T-cell (primary cell): ENCODE data around the gene SRCIN1. TPM values are rescaled to one million over a fixed set of nuclear protein-coding genes. Genes with fewer than 3 reads are reported as not detected.
"Not testable (repeated sequence)": the region's sequence is repeated elsewhere in the genome, so short reads cannot be mapped to it uniquely, and the experiment has no call there.

Source experiments
- ATAC-seq, 4 experiments: fragments of 200-7000 bp in 3 of 4; fragments of 150-1000 bp in 1 of 4; cut with Tn5 transposase; replicated peaks in 1 of 4; 1 replicate in 3 of 4; 2 replicates in 1 of 4; pipeline ENCODE4 v1.10.0; 2021; ENCODE audit warnings: moderate library complexity in 3 of 4, mild to moderate bottlenecking in 2 of 4, moderate number of reproducible peaks in 1 of 4
- CTCF ChIA-PET, 2 donors: fragments of 300-600 bp; sonication (Branson Sonifier 250); formaldehyde crosslinking; loops; one replicate each; lab custom pipeline; 2022; ENCODE audit warnings: antibody characterized with exemption in 2 of 2; lab: Charles Lee
- POLR2A ChIA-PET, 2 donors: fragments of 300-600 bp; sonication (Branson Sonifier 250); formaldehyde crosslinking; loops; one replicate each; lab custom pipeline; 2022; ENCODE audit warnings: antibody characterized with exemption in 2 of 2; lab: Charles Lee
- DNase-seq, 35 experiments: peaks; one replicate each; pipeline versions ENCODE4 v3.0.0 to v3.0.0-alpha.2; 2013 to 2023
- H3K27ac ChIP-seq: one replicate; pipeline ENCODE4 v1.5.1; 2013; ENCODE audit warnings: low read length
- H3K27me3 ChIP-seq, 2 experiments: replicated peaks in 1 of 2; 1 replicate in 1 of 2; 2 replicates in 1 of 2; pipeline versions ENCODE4 v1.6.1 to v1.7.0; 2013; ENCODE audit warnings: low read length in 1 of 2, mixed read lengths in 1 of 2; ENCODE audit not compliant: control insufficient read depth in 2 of 2, insufficient read depth in 2 of 2; ENCODE audit errors: extremely low read depth in 1 of 2
- H3K36me3 ChIP-seq, 2 donors: 1 replicate in 1 of 2; 2 replicates in 1 of 2; pipeline versions ENCODE4 v1.6.1 to v1.7.0; 2013; ENCODE audit warnings: low read length in 1 of 2; ENCODE audit not compliant: control insufficient read depth in 2 of 2, insufficient read depth in 1 of 2; ENCODE audit errors: extremely low read depth in 1 of 2
- H3K4me1 ChIP-seq, 2 experiments: 1 replicate in 1 of 2; 2 replicates in 1 of 2; pipeline versions ENCODE4 v1.6.1 to v1.7.0; 2013; ENCODE audit warnings: low read length in 2 of 2, mixed read lengths in 1 of 2; ENCODE audit not compliant: insufficient read depth in 2 of 2, control insufficient read depth in 1 of 2; ENCODE audit errors: extremely low read depth in 1 of 2
- H3K4me3 ChIP-seq, 2 donors: 1 replicate in 1 of 2; 2 replicates in 1 of 2; pipeline versions ENCODE4 v1.5.1 to v1.7.0; 2013; ENCODE audit warnings: mild to moderate bottlenecking in 2 of 2, low read length in 1 of 2, moderate library complexity in 1 of 2; ENCODE audit not compliant: control insufficient read depth in 1 of 2; ENCODE audit errors: extremely low read depth in 1 of 2
- H3K9me3 ChIP-seq: 2 replicates; pipeline ENCODE4 v1.7.0; 2013
- H3K27ac Mint-ChIP-seq, 2 donors: one replicate each; pipeline ENCODE4 v1.8.0; 2020 to 2021; ENCODE audit warnings: mild to moderate bottlenecking in 2 of 2, mixed read lengths in 2 of 2
- H3K27me3 Mint-ChIP-seq, 2 donors: one replicate each; pipeline ENCODE4 v1.8.0; 2021 to 2022; ENCODE audit warnings: mixed read lengths in 2 of 2
- H3K36me3 Mint-ChIP-seq: one replicate; pipeline ENCODE4 v1.8.0; 2021; ENCODE audit warnings: mixed read lengths
- H3K4me1 Mint-ChIP-seq, 3 donors: one replicate each; pipeline ENCODE4 v1.8.0; 2020 to 2022; ENCODE audit warnings: mixed read lengths in 3 of 3, mild to moderate bottlenecking in 1 of 3
- H3K4me3 Mint-ChIP-seq, 3 donors: one replicate each; pipeline ENCODE4 v1.8.0; 2020 to 2022; ENCODE audit warnings: mild to moderate bottlenecking in 3 of 3, mixed read lengths in 3 of 3, moderate library complexity in 3 of 3
- H3K9me3 Mint-ChIP-seq, 3 donors: one replicate each; pipeline ENCODE4 v1.8.0; 2020 to 2022; ENCODE audit warnings: mixed read lengths in 3 of 3
- WGBS: methylation state at CpG from one replicate; pipeline ENCODE4 v1.1.5; 2013; ENCODE audit warnings: missing lambda C conversion rate; ENCODE audit not compliant: insufficient coverage; 5-methylcytosine and 5-hydroxymethylcytosine counted together
- total RNA-seq, 35 experiments: library from RNA in 6 of 35; stranded (reverse) in 6 of 35; fragments of 120-200 nt in 1 of 35; gene quantifications; one replicate each; pipeline versions ENCODE4 v1.2.1 to v1.2.4 and lab custom pipeline; 2013 to 2026

The SRCIN1 gene
- total RNA-seq, 5 donors from 2014 or later (not counting 1 experiment from before 2014, with no cell fraction given): 0.13 to 0.85 (median 0.28) TPM; not detected in 1

- ATAC-seq, H3K9me3 Mint-ChIP-seq, H3K4me1 Mint-ChIP-seq, DNase-seq, CTCF ChIA-PET, H3K4me3 Mint-ChIP-seq, H3K4me3 ChIP-seq, H3K27ac Mint-ChIP-seq, H3K36me3 ChIP-seq, H3K9me3 ChIP-seq, H3K27ac ChIP-seq, H3K4me1 ChIP-seq, H3K27me3 Mint-ChIP-seq, H3K36me3 Mint-ChIP-seq, POLR2A ChIA-PET: not testable (repeated sequence)
- H3K27me3 ChIP-seq: peaks cover 0 to 23% of the 10 kb centered on the region in 2 experiments
- WGBS: 87% methylated on average over 17 of the region's 19 CpGs
These were observed 114.2 kb downstream of the SRCIN1 start for GRCh38 chr17:38491346-38492066.

- 62% methylated on average over 6 of the region's 17 CpGs for WGBS
- H3K27me3 ChIP-seq: peaks cover 0 to 30% of the 10 kb centered on the region in 2 experiments
- H3K36me3 Mint-ChIP-seq, DNase-seq, H3K4me3 ChIP-seq, H3K4me3 Mint-ChIP-seq, H3K27ac Mint-ChIP-seq, POLR2A ChIA-PET, H3K27me3 Mint-ChIP-seq, CTCF ChIA-PET, H3K4me1 ChIP-seq, H3K27ac ChIP-seq, ATAC-seq, H3K9me3 Mint-ChIP-seq, H3K36me3 ChIP-seq, H3K9me3 ChIP-seq: not testable (repeated sequence)
- H3K4me1 Mint-ChIP-seq: peaks cover 8 to 11% (median 9%) of the 10 kb centered on the region in 3 donors
These were observed 116.0 kb downstream of the SRCIN1 start for GRCh38 chr17:38489774-38490173.

GRCh38 chr17:38485681-38486298 is 120.0 kb downstream of the SRCIN1 start:
- CTCF ChIA-PET: interaction anchor here (0.6 to 0.7 kb wide), 5 partner anchors 60 to 178 kb away, joined by 3 to 6 read pairs (median 4); no protein-coding TSS in a partner anchor
- H3K4me3 Mint-ChIP-seq, H3K9me3 Mint-ChIP-seq, H3K4me1 ChIP-seq, H3K36me3 Mint-ChIP-seq, H3K27me3 Mint-ChIP-seq, H3K36me3 ChIP-seq, H3K4me3 ChIP-seq, H3K27ac ChIP-seq, POLR2A ChIA-PET, H3K9me3 ChIP-seq: not testable (repeated sequence)
- Mint-ChIP-seq H3K27ac (peak overlapping the region in 1 of 2 donors; percentile 20), H3K4me1 (peaks cover 8 to 12% (median 9%) of the 10 kb centered on the region in 3 donors)
- WGBS: 50% methylated on average over 4 of the region's 13 CpGs
- ATAC-seq (peak in 1 of 4 experiments; percentile 40), DNase-seq (peak in 20 of 35 experiments; percentile 6 to 52 (median 17))
- peaks cover 0 to 13% of the 10 kb centered on the region in 2 experiments for H3K27me3 ChIP-seq

- Histone ChIP-seq H3K4me3 (no peak overlapping the region), H3K4me1 (peaks cover 0 to 4% of the 10 kb centered on the region in 2 experiments), H3K27me3 (peaks cover 0 to 12% of the 10 kb centered on the region in 2 experiments), H3K9me3 (no peaks in the 10 kb centered on the region), H3K36me3 (no peaks in the 10 kb centered on the region), H3K27ac (no peak overlapping the region)
- Mint-ChIP-seq H3K9me3 (no peaks in the 10 kb centered on the region), H3K4me1 (peaks cover 8 to 12% (median 9%) of the 10 kb centered on the region in 3 donors), H3K36me3 (no peaks in the 10 kb centered on the region), H3K27ac (peak overlapping the region in 1 of 2 donors; percentile 20), H3K27me3 (peaks cover 0 to 2% of the 10 kb centered on the region in 2 donors), H3K4me3 (no peak overlapping the region)
- CTCF ChIA-PET: interaction anchor here in 1 of 2 donors (0.7 kb wide), 1 partner anchor 60 kb away, joined by 6 read pairs; no protein-coding TSS in a partner anchor
- no peak for DNase-seq
- WGBS: 31% methylated on average over 2 of the region's 2 CpGs
- POLR2A ChIA-PET: no interaction called here
- no peak for ATAC-seq
These were observed 120.6 kb downstream of the SRCIN1 start for GRCh38 chr17:38485146-38485468.

GRCh38 chr17:38484242-38485145 is 121.3 kb downstream of the SRCIN1 start:
- H3K4me3 Mint-ChIP-seq, H3K36me3 ChIP-seq, H3K4me1 ChIP-seq, H3K27me3 Mint-ChIP-seq, H3K27me3 ChIP-seq, H3K9me3 Mint-ChIP-seq, POLR2A ChIA-PET, H3K36me3 Mint-ChIP-seq, H3K27ac ChIP-seq, H3K27ac Mint-ChIP-seq, H3K9me3 ChIP-seq, H3K4me3 ChIP-seq, CTCF ChIA-PET: not testable (repeated sequence)
- ATAC-seq: peak; percentile 57 to 80 (median 68)
- H3K4me1 Mint-ChIP-seq: peaks cover 8 to 12% (median 9%) of the 10 kb centered on the region in 3 donors
- peak in 34 of 35 experiments; percentile 16 to 64 (median 46) for DNase-seq
- 60% methylated on average over 18 of the region's 21 CpGs for WGBS

- WGBS: 88% methylated on average over 5 of the region's 8 CpGs
- H3K36me3 Mint-ChIP-seq, H3K27me3 Mint-ChIP-seq, H3K9me3 ChIP-seq, ATAC-seq, H3K27ac Mint-ChIP-seq, H3K27me3 ChIP-seq, CTCF ChIA-PET, H3K27ac ChIP-seq, H3K4me1 ChIP-seq, POLR2A ChIA-PET, DNase-seq, H3K4me3 ChIP-seq, H3K9me3 Mint-ChIP-seq, H3K36me3 ChIP-seq, H3K4me3 Mint-ChIP-seq: not testable (repeated sequence)
- peaks cover 8 to 12% (median 9%) of the 10 kb centered on the region in 3 donors for H3K4me1 Mint-ChIP-seq
These were observed 123.1 kb downstream of the SRCIN1 start for GRCh38 chr17:38482700-38483043.
